GM21529 (cell line): ENCODE measurements around the gene NATD1.
A peak's percentile ranks its signal among the peaks of the same experiment; 100 is the strongest.

ENCODE experiments used
- ATAC-seq: cut with Tn5 transposase; IDR thresholded peaks from one replicate; pipeline ENCODE4 v1.9.1; 2021; ENCODE audit not compliant: unreplicated experiment

NATD1 gene

GRCh38 chr17:21252796-21253645 is at the start of gene NATD1:
Gene NATD1, minus strand, starts transcription at chr17:21253410. Its CDS starts 146 bp downstream, at chr17:21253264.
- peak; percentile 77 for ATAC-seq

GRCh38 chr17:21301593-21302550 is 48.7 kb upstream of the NATD1 start:
- no peak for ATAC-seq

- ATAC-seq = no peak
Observed at GRCh38 chr17:21300601-21301571, 47.7 kb upstream of the NATD1 start.

- no peak for ATAC-seq
Observed at GRCh38 chr17:21299981-21300600, 46.9 kb upstream of the NATD1 start.

- no peak for ATAC-seq
Observed at GRCh38 chr17:21298983-21299519, 45.8 kb upstream of the NATD1 start.

GRCh38 chr17:21298056-21298982 is 45.1 kb upstream of the NATD1 start:
- ATAC-seq = no peak

GRCh38 chr17:21297597-21297996 is 44.4 kb upstream of the NATD1 start:
- no peak for ATAC-seq

GRCh38 chr17:21297026-21297520 is 43.9 kb upstream of the NATD1 start:
- no peak for ATAC-seq

- ATAC-seq = no peak
Observed at GRCh38 chr17:21296097-21297025, 43.2 kb upstream of the NATD1 start.

- ATAC-seq = no peak
Observed at GRCh38 chr17:21295036-21295952, 42.1 kb upstream of the NATD1 start.

GRCh38 chr17:21294321-21295035 is 41.3 kb upstream of the NATD1 start:
- no peak for ATAC-seq

- ATAC-seq = no peak
Observed at GRCh38 chr17:21293831-21294210, 40.6 kb upstream of the NATD1 start.

- no peak for ATAC-seq
Observed at GRCh38 chr17:21292867-21293830, 39.9 kb upstream of the NATD1 start.

- no peak for ATAC-seq
Observed at GRCh38 chr17:21291862-21292261, 38.7 kb upstream of the NATD1 start.

GRCh38 chr17:21291357-21291756 is 38.1 kb upstream of the NATD1 start:
- no peak for ATAC-seq
